Activated T-cell treated with anti-CD3 and anti-CD28 coated beads, Interleukin-2, amount 50 U/mL, for 4 hours (primary cell): ENCODE results near the gene RBBP8NL. TPM values are rescaled to one million over a fixed set of nuclear protein-coding genes. Genes with fewer than 3 reads are reported as not detected.

Experiments used
- ATAC-seq, 2 donors: fragments of 200-7000 bp; cut with Tn5 transposase; one replicate each; pipeline ENCODE4 v1.10.0; 2021
- DNase-seq: peaks from one replicate; pipeline ENCODE4 v3.0.0-alpha.2; 2020
- H3K27me3 Mint-ChIP-seq: one replicate; pipeline ENCODE4 v1.8.0; 2021; ENCODE audit warnings: low read depth, mixed read lengths
- H3K36me3 Mint-ChIP-seq: one replicate; pipeline ENCODE4 v1.8.0; 2022; ENCODE audit warnings: mixed read lengths; ENCODE audit not compliant: insufficient read depth
- H3K4me1 Mint-ChIP-seq: one replicate; pipeline ENCODE4 v1.8.0; 2021; ENCODE audit warnings: low read depth, mixed read lengths
- H3K4me3 Mint-ChIP-seq: one replicate; pipeline ENCODE4 v1.8.0; 2021; ENCODE audit warnings: mild to moderate bottlenecking, moderate library complexity, mixed read lengths
- H3K9me3 Mint-ChIP-seq: one replicate; pipeline ENCODE4 v1.8.0; 2021; ENCODE audit warnings: mixed read lengths
- total RNA-seq, 3 donors: library from RNA; stranded (reverse); gene quantifications; one replicate each; pipeline ENCODE4 v1.2.1, GENCODE V29; 2021

RBBP8NL gene
- total RNA-seq, 3 donors from 2014 or later = not detected

GRCh38 chr20:62425281-62426058, 1.9 kb downstream of the RBBP8NL start:
- H3K4me1 Mint-ChIP-seq = no peaks in the 10 kb centered on the region
- no peaks in the 10 kb centered on the region for H3K9me3 Mint-ChIP-seq
- no peak for DNase-seq
- H3K27me3 Mint-ChIP-seq = peaks cover 11% of the 10 kb centered on the region
- ATAC-seq = no peak
- no peaks in the 10 kb centered on the region for H3K36me3 Mint-ChIP-seq
- H3K4me3 Mint-ChIP-seq = no peak overlapping the region

- DNase-seq (no peak), ATAC-seq (no peak)
- no peaks in the 10 kb centered on the region for H3K4me1 Mint-ChIP-seq
- no peaks in the 10 kb centered on the region for H3K36me3 Mint-ChIP-seq
- no peak overlapping the region for H3K4me3 Mint-ChIP-seq
- H3K27me3 Mint-ChIP-seq = peaks cover 11% of the 10 kb centered on the region
- no peaks in the 10 kb centered on the region for H3K9me3 Mint-ChIP-seq
These were observed 2.9 kb downstream of the RBBP8NL start for GRCh38 chr20:62424249-62425107.

- H3K9me3 Mint-ChIP-seq = no peaks in the 10 kb centered on the region
- no peaks in the 10 kb centered on the region for H3K4me1 Mint-ChIP-seq
- no peaks in the 10 kb centered on the region for H3K36me3 Mint-ChIP-seq
- ATAC-seq (no peak), DNase-seq (no peak)
- H3K27me3 Mint-ChIP-seq = peaks cover 11% of the 10 kb centered on the region
- no peak overlapping the region for H3K4me3 Mint-ChIP-seq
These were observed 4.0 kb downstream of the RBBP8NL start for GRCh38 chr20:62423326-62423706.

DNA sequence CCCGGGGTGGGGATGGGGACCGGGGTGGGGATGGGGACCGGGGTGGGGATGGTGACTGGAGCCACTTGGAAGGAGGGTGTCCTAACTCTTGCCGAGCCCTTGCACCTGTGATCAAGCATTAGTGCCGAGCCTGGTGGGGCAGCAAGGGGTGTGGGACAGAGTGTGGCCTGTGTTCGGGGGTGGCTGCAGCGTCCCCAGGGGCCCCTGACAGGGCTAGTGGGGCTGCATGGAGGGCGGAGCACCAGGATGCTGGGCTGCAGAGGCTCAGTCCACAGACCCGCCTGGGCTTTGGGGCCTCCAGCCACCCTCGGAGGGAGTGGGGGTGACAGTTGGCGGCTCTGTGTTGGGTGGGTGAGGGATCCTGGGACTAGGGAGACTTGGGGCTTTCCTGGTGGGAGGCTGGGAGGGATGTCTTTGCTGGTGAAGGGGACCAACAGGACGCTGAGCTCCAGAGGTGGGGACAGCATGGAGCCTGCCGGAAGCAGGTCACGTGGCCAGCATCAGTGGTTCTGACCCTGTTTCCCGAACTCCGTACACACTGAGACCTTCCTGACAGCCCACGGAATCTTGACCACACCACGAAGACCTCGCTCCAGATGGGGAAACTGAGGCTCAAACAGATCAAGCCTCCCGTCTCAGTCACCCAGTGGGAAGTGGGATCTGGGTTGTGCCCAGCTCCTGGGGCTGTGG, 4.6 kb downstream of the RBBP8NL start:
- Mint-ChIP-seq H3K36me3 (no peaks in the 10 kb centered on the region), H3K4me1 (no peaks in the 10 kb centered on the region), H3K9me3 (no peaks in the 10 kb centered on the region), H3K27me3 (peaks cover 11% of the 10 kb centered on the region), H3K4me3 (no peak overlapping the region)
- ATAC-seq = no peak
- no peak for DNase-seq

DNA sequence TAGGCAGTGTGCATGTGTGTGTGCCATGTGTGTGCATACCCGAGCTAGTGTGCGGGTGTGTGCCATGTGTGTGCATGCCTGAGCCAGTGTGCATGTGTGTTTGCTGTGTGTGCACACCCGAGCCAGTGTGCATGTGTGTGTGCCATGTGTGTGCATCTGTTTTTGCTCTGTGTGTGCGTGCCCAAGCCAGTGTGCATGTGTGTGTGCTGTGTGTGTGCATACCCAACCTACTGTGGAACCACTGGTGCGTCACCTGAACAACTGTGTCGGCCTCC, 5.7 kb downstream of the RBBP8NL start:
- Mint-ChIP-seq H3K4me3 (no peak overlapping the region), H3K36me3 (no peaks in the 10 kb centered on the region), H3K9me3 (no peaks in the 10 kb centered on the region), H3K27me3 (peaks cover 11% of the 10 kb centered on the region), H3K4me1 (no peaks in the 10 kb centered on the region)
- DNase-seq = no peak
- ATAC-seq = no peak

DNA sequence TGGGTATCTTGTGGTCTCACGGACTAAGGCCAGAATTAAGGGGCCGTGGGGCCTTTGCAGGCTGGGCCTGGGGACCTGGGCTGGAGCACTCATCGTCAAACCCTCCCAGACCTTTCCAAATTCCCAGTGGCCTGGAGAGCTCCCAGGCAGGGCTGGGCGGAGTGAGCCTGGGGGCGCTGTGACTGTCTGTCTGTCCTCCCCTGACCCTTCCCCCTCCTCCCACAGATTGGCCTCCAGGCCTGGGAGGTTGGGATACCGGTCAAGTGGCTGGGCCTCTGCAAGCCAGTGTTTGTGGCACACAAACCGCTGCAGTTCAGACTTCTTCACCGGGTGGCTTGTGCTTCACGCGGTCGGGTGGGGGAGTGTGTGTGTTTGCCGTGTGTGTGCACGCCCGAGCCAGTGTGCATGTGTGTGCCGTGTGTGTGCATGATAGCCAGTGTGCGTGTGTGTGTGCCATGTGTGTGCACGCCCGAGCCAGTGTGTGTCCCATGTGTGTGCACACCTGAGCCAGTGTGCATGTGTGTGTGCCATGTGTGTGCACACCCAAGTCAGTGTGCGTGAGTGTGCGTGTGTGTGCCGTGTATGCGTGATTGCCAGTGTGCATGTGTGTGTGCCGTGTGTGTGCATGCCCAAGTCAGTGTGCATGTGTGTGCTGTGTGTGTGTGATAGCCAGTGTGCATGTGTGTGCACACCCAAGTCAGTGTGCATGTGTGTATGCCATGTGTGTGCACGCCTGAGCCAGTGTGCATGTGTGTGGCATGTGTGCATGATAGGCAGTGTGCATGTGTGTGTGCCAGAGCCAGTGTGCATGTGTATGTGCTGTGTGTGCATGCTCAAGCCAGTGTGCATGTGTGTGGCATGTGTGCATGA, 6.3 kb downstream of the RBBP8NL start:
- ATAC-seq = no peak
- Mint-ChIP-seq H3K36me3 (no peaks in the 10 kb centered on the region), H3K4me1 (no peaks in the 10 kb centered on the region), H3K4me3 (no peak overlapping the region), H3K27me3 (peaks cover 11% of the 10 kb centered on the region), H3K9me3 (no peaks in the 10 kb centered on the region)
- DNase-seq = no peak

DNA sequence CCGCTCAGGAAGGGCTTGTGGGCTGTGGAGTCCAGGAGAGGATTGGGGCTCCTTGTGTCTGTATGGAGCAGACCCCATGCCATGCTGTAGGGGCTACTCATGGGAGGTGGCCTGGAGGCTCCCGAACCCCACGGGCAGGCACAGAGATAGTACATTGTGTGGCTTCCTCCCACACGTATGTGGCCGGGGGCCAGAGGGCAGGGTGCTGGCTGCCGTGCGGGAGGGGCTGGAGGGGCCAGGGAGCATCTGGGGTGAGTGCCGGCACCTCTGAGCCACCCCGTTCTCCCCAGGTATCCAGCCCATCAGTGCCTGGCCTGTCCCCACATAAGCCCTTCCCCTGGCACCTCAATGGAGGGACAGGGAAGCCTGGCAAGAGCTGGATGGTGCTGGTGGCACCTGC, 7.6 kb downstream of the RBBP8NL start:
- no peaks in the 10 kb centered on the region for H3K9me3 Mint-ChIP-seq
- no peak overlapping the region for H3K4me3 Mint-ChIP-seq
- ATAC-seq (no peak), DNase-seq (no peak)
- H3K27me3 Mint-ChIP-seq = peaks cover 7% of the 10 kb centered on the region
- no peaks in the 10 kb centered on the region for H3K4me1 Mint-ChIP-seq
- H3K36me3 Mint-ChIP-seq = no peaks in the 10 kb centered on the region

GRCh38 chr20:62418709-62419487, 8.4 kb downstream of the RBBP8NL start:
- no peak for ATAC-seq
- DNase-seq = no peak
- Mint-ChIP-seq H3K36me3 (no peaks in the 10 kb centered on the region), H3K27me3 (peaks cover 2% of the 10 kb centered on the region), H3K9me3 (no peaks in the 10 kb centered on the region), H3K4me3 (no peak overlapping the region), H3K4me1 (no peaks in the 10 kb centered on the region)

- Mint-ChIP-seq H3K9me3 (no peaks in the 10 kb centered on the region), H3K4me3 (no peak overlapping the region), H3K27me3 (no peaks in the 10 kb centered on the region), H3K36me3 (no peaks in the 10 kb centered on the region), H3K4me1 (no peaks in the 10 kb centered on the region)
- DNase-seq (no peak), ATAC-seq (no peak)
These were observed 9.2 kb downstream of the RBBP8NL start for GRCh38 chr20:62417981-62418708.

- H3K27me3 Mint-ChIP-seq = no peaks in the 10 kb centered on the region
- no peaks in the 10 kb centered on the region for H3K36me3 Mint-ChIP-seq
- H3K9me3 Mint-ChIP-seq = no peaks in the 10 kb centered on the region
- no peaks in the 10 kb centered on the region for H3K4me1 Mint-ChIP-seq
- ATAC-seq = no peak
- H3K4me3 Mint-ChIP-seq = no peak overlapping the region
- DNase-seq = no peak
These were observed 10.4 kb downstream of the RBBP8NL start for GRCh38 chr20:62416651-62417637.

- Mint-ChIP-seq H3K36me3 (no peaks in the 10 kb centered on the region), H3K27me3 (no peaks in the 10 kb centered on the region), H3K4me3 (no peak overlapping the region), H3K4me1 (no peaks in the 10 kb centered on the region), H3K9me3 (no peaks in the 10 kb centered on the region)
- ATAC-seq = no peak
- DNase-seq = no peak
These were observed 11.8 kb downstream of the RBBP8NL start for GRCh38 chr20:62415354-62416111.
